Right renal pelvis (tissue), 4 donors: ENCODE measurements around the gene TMEM101. TPM values are rescaled to one million over a fixed set of nuclear protein-coding genes. Genes with fewer than 3 reads are reported as not detected.
"Not testable (repeated sequence)": the region's sequence is repeated elsewhere in the genome, so short reads cannot be mapped to it uniquely, and the experiment has no call there.

Experiments
- DNase-seq, 4 donors: peaks; one replicate each; pipeline ENCODE4 v3.0.0-alpha.2; 2013; ENCODE audit warnings: low read depth in 4 of 4, low spot score in 3 of 4, missing footprints in 1 of 4
- polyA plus RNA-seq, 4 donors: library from polyadenylated mRNA; unstranded; fragments of 120-200 nt; gene quantifications; one replicate each; pipeline ENCODE4 v1.2.1, GENCODE V29; 2013; ENCODE audit not compliant: insufficient read length in 4 of 4

TMEM101 gene
- polyA plus RNA-seq, 4 donors = 34.5 to 49.8 (median 39.4) TPM

- no peak for DNase-seq
Measured at GRCh38 chr17:44001461-44001920, 13.3 kb downstream of the TMEM101 start.

DNA sequence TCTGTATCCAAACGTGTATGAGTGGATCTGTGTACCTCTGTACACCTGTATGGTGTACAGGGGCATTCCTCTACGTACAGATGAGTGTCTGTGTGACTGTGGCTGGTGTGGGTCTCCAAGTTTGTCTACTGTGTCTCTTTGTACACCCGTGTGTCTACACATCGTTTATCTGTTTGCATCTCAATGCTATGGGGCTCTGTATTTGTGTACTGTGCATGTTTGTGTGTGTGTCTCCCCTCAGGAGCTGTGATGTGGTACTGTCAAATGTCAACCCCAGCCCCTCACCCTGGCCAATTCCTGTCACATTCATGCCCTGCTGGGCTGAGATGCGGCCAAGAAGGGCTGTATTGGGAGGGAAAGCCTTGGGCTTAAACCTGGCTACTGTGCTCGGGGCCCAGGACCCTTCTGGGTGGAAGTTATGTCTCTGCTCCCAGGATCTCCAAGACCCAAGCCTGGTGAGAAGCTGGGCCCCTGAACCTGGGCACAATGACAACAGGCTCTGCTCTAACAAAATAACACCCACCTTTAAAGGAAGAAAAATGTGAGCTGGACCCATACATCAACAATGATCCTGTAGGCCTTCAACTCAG is 13.8 kb downstream of the TMEM101 start:
- no peak for DNase-seq

- no peak for DNase-seq
Measured at GRCh38 chr17:44000141-44000860, 14.5 kb downstream of the TMEM101 start.

DNA sequence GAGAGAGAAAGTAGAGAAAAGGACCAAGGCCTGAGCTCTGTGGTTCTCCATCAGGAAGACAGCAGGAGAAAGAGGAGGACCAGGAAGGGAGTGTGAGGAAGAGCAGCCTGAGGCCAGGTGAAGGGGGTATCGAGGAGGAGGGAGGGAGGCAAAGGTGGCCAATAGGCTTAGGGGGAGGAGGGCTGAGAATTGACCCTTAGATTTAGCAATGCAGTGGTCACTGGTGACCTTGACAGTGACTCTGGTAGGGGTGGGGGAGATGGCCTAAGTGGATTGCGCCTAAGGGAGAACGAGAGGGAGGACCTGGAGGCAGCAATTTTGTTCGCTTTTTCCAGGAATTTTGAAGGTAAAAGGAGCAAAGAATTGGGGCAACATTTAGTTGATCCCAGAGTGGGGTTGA is 15.7 kb downstream of the TMEM101 start:
- DNase-seq = no peak

- no peak for DNase-seq
Measured at GRCh38 chr17:43998552-43998951, 16.2 kb downstream of the TMEM101 start.

DNA sequence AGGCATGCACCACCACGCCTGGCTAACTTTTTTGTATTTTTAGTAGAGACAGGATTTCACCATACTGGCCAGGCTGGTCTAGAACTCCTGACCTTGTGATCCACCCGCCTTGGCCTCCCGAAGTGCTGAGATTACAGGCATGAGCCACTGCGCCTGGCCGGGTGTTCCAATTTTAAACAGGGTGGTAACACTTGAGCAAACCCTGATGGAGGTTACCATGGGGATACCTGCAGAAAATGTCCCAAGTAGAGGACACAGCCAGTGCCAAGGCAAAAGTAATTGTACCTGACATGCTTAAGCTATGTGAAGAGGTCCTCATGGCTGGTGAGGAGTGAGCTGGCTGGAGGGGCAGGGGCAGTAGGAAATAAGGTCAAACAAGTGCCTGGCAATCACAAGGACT is 17.6 kb downstream of the TMEM101 start:
- not testable (repeated sequence) for DNase-seq

DNA sequence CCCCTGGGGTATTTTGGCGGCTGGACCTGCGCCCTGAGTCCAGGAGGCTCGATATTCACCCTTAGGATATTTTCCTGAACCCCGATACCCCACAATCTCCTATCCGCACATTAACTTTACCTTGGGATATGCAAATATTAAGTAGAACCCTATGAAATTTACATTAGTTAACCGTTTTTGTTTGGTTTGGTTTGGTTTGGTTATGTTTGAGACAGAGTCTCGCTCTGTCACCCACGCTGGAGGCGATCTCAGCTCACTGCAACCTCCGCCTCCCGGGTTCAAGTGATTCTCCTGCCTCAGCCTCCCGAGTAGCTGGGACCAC is 19.7 kb downstream of the TMEM101 start:
- DNase-seq = no peak

- DNase-seq = no peak
Measured at GRCh38 chr17:43994272-43995149, 20.3 kb downstream of the TMEM101 start.

DNA sequence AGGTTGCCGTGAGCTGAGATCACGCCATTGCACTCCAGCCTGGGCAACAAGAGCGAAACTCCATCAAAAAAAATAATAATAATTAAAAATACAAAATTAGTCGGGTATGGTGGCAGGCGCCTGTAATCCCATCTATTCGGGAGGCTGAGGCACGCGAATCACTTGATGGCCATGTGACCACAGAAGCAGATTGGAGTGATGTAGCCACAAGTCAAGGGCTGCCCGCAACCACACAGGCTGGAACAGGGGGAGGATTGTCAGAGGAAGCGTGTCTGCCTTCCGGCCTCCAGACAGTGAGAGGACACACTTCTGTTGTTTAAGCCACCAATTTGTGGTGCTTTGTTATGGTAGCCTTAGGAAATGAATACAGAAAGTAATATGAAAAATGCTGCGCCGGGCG is 22.1 kb downstream of the TMEM101 start:
- no peak for DNase-seq

- DNase-seq = no peak
Measured at GRCh38 chr17:43988301-43988700, 26.5 kb downstream of the TMEM101 start.

DNA sequence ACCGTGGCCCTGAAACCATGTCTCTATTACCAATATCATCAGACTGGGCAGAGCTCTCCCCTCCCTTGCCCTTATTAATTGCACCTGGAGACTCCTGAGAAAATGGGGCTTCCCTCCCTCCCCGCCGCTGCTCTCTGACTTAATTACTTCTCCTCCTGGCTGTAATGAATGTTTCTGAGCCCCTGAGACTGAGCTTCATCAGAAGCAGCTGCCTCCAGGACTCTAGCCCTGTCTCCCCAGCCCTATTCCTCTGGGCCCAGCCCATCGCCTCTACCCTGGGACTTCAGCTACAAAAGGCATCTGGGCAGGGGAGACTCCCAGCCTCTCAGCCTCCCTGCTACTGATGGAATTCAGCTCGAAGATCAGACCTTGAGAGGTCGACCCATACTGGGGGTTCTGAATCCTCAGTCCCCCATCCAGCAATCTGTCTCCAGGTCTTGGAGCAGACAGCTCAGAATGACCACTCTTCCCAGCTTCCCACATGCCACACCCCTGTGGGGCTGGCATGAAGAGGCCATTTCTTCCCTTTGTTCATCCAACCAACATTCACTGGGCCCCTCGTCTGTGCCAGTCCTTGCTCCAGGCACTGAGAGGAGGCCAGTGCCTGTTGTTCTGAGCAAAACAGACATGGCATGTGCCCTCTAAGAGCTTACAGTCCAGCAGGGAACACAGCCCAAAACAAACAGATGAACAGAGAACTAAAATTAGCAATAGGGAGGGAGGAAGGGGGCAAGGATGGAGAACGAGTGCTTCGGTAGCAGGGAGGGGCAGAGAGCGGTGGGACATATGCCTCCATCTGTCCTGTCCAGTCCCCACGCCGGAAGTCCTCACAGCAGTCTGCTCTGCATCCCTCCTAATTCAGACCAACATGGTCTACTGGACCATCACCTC is 27.4 kb downstream of the TMEM101 start:
- no peak for DNase-seq

GRCh38 chr17:43986225-43986981 is 28.4 kb downstream of the TMEM101 start:
- no peak for DNase-seq

DNA sequence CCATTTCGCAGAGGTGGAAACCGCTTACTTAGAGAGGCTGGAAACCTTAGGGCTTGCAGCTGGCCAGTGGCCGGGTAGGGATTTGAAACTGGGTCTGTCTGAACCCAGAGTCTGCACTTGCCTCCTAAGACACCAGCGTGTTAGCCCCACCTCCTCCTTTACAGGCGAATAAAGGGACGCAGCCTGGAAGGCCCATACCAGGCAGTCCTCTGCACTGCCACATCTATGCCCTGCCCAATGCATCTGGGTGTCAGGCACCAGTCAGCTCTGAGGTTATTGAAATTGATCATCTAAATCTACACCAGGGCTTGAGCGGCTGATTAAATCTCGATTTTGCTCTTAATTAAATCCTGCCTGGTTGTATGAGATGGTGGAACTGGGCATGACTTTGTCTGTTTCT is 30.2 kb downstream of the TMEM101 start:
- no peak for DNase-seq

DNA sequence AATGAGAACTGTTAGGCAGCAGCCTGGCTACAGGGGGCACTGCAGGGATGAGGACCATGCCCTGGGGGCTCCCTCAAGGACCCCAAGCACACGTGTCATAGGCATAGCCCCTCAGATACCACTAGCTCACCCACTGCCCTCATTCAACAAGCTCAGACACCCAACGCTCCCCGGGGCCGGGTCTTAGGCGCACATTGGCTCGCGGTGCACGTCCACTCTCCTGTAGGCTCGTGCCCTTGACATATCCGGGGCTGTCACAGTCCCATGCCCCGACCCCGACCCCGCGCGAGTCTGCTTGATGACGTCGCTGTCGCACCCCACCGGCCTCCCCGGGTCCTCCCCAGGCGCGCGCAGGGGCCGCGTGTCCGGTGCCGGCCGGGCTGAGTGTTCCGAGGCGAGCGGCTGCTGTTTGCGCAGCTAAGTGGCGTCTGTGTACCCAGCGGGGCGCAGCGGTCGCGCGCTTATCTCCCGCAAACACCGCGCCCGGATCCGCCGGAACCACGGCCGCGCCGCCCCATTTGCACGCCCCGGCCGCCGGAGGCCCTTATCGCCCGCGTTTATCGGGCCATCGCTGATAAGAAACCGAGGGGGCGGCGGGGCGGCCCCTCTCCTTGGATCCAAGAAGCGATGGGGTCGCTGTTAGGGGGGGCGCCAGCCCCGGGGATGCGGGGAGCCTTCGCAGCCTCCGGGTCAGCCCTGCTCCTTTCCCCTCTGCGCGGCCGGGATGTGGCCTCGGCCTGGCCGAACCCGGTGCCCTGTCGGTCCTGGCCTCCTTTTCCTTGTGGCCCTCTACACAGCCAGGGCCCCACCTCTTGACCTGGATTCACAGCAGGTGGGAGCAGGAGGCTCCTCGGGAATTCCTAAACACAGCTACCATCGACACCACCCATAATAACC is 31.0 kb downstream of the TMEM101 start:
- DNase-seq = no peak

DNA sequence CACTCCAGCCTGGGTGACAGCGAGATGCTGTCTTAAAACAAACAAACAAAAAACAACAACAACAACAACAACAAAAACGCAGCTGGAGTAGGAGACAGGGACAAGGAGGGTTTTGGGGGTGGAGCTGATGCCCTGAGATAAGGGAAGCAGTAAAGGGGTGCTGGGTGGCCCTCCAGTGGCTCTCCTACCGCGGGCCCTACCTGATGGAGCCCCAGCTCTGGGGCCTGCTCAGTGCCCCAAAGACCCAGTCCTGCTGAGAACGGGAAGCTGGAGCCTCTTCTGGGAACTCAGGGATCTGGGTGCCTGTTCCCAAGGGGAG is 31.6 kb downstream of the TMEM101 start:
- DNase-seq = no peak

- no peak for DNase-seq
Measured at GRCh38 chr17:43982171-43982570, 32.6 kb downstream of the TMEM101 start.

DNA sequence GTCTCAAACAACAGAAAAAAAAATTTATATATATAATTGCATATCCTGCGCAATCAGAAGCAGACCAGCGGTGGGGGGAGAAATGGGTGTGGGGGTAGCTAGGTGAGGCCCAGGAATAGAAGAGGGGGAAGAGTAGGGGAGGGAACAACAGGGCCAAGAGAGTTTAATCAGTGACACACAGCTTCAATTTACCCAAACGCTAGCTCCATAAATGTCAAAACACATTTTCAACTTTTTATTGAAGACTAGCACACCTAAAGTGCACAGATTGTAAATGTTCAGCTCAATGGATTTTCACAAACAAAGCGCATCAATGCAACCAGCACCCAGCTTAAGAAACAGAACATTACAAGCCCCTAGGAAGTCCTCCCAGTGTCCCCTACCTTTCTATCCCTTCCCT is 35.1 kb downstream of the TMEM101 start:
- no peak for DNase-seq

GRCh38 chr17:43979011-43979410 is 35.8 kb downstream of the TMEM101 start:
- DNase-seq = no peak

DNA sequence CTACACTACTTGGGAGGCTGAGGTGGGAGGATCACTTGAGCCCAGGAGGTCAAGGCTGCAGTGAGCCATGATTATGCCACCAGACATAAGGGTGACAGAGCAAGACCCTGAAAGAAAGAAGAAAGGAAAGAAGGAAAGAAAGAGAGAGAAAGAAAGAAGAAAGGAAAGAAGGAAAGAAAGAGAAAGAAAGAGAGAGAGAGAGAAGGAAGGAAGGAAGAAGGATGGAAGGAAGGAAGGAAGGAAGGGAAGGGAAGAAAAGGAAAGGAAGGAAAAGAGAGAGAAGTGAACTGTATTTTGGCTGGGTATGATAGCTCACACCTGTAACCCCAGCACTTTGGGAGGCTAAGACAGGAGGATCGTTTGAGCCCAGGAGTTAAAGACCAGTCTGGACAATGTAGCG is 36.7 kb downstream of the TMEM101 start:
- no peak for DNase-seq
